Dermis microvascular lymphatic vessel endothelial cell (primary cell): Measurements from ENCODE around the gene SCGB1A1. TPM values are rescaled to one million over a fixed set of nuclear protein-coding genes. Genes with fewer than 3 reads are reported as not detected.

Source experiments
- DNase-seq, 2 donors: peaks; one replicate each; pipeline versions ENCODE4 v3.0.0 to v3.0.0-alpha.2; 2010; ENCODE audit warnings: low read depth in 2 of 2
- total RNA-seq: library from RNA; depleted of rRNA; stranded (reverse); fragments of >200 nt; gene quantifications from 2 replicates; pipeline ENCODE4 v1.2.1, GENCODE V29; 2014

SCGB1A1 gene
- total RNA-seq, 1 donor from 2014 or later, result not detected

DNA sequence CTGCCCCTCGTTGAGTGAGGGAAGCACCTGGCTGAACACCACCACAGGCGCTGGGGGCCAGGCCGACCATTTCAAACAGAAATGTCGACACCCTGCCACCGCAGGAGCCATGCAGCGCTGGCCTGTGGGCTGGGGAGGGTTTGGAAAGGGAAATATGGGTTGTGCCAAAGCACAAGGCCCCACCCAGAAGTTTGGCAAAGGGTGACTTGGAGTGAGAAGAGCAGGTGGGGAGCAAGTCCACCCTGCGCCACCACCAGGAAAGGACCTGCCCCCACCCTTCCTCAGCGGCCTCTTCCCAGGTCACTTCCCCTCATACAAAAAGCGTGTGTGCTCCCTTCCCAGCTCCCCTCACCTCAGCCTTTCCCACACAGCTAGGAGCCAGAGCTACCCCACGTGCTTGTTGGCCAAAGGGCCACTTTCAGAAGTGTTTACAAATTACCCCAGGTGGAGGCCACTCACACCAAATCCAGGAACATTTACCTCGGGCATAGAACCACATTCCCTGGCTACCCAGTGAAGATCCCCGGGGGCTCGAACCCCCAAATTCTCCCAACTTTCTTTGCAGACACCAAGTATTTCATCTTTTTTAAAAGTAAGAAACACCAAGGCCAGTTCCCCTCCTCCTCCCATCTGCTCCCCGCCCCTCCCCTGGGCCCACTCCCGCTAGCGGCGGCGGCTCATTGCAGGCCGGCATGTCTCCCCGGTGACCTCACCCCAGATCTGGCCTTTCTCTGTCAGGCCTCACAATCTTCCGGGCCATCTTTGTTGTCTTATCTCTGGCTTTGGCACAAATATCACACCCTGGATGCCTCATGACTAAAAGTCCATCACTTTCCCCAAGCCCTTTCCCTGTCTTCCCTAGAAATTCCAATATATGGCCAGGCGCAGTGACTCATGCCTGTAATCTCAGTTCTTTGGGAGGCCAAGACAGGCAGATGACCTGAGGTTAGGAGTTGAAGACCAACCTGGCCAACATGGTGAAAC is 20.5 kb upstream of the SCGB1A1 start:
- DNase-seq, result no peak

DNA sequence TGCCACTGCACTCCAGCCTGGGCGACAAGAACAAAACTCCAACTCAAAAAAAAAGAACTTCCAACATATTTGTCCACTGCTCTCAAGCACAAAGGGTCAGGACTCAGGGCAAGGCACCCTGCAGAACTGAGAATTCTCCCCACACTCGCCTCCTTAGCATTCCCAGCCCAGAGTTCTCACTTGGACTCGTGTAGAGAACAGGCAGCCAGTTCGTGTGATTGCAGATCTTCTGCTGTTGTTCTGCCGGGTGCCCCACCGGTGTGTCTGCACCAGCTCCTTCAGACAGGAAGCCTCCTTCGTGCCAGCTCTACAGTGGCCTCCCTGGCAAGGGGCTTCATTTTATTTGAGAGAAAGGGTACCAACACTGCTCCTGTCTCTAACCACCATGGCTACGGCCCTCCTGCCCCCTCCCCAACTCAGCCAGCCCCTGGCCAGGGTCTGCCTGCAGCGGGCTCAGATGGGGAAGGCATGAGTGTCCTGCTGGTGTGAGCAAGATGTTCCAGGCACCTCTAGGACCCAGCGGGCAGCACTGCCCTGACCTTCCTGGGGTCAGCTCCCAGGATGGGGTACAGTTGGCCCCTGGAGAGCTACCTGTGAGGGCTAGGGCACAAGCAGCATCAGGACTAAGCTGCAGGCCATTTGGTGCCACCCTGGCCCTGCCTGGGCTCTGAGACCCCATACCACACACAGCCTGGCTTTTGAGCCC is 19.5 kb upstream of the SCGB1A1 start:
- DNase-seq, result no peak

DNA sequence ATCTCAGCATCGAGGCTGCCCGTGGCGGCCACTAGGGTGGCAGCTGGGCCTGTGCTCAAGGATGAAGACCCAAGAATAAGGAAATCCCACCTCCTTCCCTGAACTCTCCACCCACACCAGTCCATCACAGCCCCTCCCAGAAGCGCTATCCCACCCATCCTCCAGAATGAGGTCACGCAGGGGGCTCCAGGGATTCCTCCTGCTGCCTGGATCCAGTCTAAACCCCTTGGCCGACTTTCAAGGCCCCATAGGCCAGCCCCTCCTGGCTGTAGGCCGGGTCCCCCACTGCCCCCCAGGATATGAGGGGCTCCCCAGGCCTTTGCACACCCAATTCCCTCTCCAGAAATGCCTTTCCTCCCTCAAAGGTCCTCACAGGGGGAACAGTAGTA is 19.0 kb upstream of the SCGB1A1 start:
- DNase-seq, result no peak

DNA sequence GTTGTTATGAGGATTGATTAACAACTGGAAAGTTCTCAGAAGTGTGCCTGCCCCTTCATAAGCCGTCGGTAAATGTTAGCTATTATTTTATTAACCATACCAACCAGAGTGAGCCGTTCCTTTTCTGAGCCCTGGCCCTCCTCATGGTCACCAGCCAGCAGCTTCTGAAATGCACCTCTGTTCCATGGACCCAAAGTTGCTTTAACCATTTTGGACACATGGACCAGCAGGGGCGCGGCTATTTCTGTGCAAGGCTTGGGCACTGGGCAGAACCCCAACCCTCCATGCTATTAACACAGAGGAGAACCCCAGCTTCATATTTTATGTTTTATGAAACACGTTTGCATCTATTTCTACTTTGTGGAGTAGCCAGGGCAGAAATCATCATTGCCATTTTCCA is 18.6 kb upstream of the SCGB1A1 start:
- no peak for DNase-seq

DNA sequence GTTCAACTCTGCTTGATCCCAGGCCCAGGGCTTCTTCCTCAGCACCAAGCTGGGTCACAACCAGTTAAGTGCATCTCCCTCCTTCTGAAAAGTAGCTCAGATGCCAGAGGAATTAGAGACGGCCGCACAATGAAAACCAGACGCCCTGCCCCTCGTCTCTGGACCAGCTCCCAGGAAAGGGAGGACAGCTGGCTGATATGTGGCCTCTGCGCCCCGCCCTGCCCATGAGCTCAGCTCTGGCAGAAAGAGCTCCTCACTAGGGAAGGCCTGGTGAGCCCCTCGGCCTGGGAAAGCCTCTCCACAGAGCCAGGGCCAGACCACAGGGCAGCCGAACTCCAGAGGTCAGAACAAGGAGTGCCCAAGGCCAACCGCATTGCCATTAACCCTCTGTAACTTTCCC is 18.1 kb upstream of the SCGB1A1 start:
- no peak for DNase-seq

DNA sequence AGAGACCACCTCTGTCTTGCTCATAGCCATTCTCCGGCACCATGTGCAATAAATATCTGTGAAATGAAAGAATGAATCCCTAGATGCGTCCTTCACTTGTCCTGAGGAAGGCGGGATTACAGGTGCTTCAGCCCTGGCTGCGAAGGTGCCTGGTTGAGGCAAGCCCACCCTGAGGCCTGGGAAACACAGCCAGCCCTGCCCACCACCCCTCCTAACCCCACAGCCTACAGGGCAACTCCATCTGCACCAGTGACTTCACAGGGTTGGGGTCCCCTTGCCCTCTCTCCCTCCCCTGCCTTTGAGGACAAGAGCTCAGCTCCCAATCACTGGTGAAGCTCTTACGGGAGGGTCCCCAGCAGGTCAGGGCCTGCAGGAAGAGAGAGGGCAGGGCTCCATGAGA is 17.5 kb upstream of the SCGB1A1 start:
- DNase-seq, result no peak

DNA sequence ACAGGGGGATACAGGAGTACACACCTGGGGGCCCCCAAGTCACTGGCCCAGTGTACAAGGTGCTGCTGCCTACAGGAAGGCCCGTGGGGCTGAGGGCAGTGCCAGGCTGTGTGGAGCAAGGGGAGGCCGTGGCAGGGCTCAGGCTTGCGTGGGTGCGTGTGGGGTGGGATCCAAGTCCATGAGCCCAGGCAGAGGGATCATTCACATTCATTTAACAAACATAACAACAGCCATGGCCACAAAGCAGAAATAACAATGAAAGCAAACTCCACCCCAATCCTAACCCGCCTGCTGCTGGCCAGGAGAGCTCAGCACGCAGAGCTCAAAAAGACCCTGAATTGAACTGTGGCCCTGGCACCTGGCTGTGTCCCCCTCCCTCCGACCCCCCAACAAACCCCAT is 17.0 kb upstream of the SCGB1A1 start:
- no peak for DNase-seq

DNA sequence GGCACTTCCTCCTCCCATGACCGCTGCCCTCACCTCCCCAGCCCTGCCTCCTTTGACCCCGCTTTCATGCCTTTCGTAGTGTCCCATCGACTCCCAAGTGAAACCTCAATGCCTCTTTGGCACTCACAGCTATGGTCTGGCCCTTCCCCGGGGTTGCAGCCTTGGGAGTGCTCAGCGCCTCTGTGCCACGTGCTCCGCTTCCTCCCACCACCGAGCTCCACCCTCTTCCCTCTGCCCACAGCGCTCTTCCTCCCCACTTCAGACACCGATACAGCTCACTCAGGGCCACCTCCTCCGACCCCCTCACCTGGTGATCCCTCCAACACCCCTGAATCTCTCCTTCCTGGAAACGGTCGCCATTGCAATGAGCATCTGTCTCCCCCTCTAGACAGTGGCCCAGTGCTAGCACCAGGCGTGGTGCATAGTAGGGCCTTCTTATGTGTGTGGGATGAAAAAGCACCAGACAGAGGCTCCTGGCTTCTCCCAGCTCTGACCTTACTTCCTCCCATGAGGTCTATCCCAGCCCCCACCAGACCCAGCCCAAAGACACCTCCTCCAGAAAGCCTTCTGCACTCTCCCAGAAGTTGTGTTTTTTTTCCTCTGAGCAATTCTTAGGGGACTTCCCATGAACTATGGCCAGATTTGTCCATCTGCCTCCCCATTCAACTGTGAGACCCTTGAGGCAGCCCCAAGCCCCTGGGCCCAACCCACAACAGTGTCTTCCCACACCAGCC is 16.4 kb upstream of the SCGB1A1 start:
- DNase-seq, result no peak

DNA sequence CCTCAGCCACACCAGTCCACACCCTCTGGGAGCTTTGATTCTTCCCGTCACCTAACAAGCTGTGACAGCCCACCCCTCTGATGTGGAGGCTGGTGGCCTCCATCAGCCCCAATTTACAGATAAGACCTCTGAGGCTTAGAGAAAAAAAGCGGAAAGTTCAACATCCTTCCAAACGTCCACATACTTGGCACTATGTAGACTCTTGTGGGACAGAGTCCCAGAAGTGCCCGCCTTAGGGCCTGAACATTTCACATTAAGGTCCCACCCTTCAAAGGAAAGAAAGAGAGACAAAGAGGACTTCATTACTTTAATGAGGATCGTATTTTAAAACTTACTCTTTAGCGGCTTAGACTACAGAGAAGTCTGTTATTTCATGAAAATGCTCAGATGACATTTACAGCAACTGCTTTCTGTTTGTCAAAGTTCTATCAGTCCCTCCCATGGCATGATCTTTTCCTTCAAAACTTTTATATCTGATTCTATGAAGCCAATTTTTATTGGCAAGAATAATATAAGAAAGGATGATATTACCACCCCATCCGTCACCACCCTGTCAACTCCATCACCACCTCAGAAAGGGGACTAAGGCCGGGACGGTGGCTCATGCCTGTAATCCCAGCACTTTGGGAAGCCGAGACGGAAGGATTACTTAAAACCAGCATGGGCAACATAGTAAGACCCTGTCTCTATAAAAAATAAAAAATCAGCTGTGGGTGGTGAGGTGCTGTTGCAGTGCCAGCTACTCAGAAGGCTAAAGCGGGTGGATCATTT is 15.7 kb upstream of the SCGB1A1 start:
- DNase-seq, result no peak

DNA sequence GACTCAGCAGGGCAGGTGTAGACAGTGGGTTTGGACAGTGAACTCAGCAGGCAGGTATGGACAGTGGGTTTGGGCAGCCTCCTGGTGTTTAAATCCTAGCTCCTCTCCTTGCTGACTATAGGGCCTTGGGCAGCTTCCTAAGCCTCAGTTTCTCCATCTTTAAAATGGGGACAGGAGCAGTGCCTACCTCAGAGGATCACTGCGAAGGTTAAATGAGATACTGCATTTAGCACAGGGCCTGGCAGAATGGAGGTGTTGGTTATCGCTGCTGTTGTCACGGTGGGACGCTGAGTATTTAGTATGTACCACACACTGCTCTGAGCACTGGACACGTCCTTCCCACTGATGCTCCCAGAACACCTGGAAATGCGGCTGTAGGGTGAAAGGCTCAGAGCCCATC is 14.4 kb upstream of the SCGB1A1 start:
- DNase-seq, result no peak

DNA sequence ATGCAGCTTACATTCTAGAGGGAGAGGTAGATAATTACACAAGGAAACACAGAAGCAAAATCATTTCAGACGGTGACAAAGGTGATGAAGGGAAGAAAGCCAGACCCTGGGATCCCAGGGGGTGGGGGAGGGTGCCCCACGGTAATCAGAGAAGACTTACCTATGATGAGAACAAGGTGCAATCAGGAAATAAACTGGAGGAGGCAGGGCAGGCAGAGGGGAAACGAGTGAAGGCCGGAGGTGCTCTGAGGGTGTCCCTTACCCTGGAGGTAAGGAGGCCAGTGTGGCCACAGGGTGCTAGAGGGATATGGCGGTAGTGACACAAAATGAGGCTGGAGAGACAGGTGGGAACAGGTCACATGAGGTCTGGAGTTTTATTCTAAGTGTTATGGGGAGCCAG is 13.9 kb upstream of the SCGB1A1 start:
- no peak for DNase-seq

DNA sequence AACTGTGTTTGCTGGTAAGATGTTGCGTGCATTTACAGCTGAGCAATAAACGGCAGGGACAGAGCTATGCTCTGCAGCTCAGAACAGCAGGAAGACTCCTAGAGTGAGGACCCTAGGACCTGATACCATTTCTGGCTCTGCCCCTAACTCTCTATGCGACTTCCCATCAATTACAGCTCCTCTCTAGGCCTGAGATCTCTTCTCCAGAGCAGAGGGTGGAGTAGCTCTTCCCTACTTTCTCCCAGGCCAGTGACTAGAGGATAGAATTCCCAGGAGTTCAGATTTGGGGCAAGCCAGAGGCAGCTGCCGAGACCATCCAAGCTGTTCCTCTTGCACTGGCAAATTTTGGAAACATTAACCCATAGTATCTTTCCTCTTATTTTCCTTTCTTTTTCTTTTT is 12.8 kb upstream of the SCGB1A1 start:
- no peak for DNase-seq

DNA sequence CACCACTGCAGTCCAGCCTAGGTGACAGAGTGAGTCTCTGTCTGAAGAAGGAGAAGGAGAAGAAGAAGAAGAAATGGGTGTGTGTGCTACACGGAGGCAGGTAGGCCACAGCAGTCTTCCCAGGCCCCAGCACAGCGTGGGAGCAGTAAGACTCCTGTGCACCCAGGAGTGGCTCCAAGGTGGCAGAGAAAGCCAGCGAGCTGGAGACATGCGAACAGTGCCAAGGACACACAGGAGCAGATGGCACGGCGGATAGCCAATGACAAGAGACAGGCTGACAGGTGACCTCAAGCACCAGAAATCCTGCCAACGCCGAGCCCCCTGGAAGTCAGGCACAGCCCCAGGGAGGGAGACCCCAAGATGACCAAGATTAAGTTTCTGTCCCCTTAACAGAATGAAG is 9.0 kb upstream of the SCGB1A1 start:
- no peak for DNase-seq

DNA sequence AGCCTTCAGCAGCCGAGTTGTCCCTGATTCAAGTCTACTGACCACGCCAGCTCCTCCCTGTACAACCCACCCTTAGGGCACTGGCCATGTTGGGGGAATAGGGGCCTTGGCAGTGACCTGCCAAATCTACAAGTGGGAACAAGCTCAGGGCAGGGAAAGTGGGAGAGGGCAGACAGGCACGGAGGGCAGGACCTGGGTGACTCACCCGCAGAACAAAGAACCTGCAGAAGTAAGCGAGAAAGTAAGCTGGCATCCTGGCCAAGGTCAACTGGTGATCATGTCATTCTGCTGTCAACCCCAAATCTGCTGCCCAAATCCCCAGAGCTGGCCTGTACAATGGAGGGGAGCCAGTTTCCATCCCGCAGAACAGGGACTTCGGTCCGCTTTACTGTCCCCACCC is 7.9 kb upstream of the SCGB1A1 start:
- no peak for DNase-seq

DNA sequence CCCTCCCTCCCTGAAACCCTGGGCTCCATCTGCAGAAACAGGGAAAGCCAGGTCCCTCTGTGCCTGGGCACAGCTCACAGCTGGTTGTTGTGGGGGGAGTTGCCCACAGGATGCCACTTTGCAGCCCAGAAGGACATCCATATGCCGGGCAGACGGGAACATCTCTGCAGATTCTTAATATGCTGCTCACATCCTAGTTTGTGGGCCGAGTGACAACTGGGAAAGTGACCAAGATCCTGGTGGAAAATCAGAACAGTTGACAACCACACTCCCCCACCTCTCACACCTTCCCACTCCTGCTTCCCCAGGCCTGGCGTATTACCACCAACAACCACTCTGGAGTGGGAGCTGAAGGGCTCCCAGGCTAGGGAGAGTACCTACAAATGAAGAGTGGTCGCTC is 7.3 kb upstream of the SCGB1A1 start:
- DNase-seq, result no peak

DNA sequence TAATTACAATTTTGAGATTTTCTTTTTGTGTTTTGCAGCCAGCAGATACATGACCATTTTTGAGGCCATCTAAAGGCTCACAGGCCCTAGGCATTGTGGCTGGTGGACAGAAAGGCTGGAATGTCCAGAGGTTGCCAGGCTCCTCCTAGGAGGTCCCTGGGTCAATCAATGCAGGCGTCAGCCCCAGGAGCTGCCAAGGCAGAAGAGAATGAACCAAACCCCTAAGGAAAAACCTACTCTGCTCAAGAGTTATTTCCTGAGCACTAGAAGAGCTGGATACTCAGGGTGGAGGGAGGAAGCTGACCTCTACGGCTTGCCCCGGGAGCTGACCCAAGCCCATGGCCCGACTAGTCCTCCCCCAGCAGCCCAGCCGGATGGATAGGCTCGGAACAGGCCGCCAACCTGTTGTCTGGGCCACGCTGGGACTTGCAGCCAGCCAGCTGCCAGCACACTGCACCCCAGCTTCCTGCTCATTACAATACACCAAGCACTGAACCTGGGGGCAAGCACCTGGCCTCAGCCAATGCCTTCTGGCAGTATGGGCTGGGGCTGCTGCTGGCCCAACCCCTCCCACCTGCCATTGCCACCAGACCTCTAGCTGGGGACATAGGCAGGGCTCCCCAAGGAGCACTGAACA is 5.7 kb upstream of the SCGB1A1 start:
- no peak for DNase-seq

DNA sequence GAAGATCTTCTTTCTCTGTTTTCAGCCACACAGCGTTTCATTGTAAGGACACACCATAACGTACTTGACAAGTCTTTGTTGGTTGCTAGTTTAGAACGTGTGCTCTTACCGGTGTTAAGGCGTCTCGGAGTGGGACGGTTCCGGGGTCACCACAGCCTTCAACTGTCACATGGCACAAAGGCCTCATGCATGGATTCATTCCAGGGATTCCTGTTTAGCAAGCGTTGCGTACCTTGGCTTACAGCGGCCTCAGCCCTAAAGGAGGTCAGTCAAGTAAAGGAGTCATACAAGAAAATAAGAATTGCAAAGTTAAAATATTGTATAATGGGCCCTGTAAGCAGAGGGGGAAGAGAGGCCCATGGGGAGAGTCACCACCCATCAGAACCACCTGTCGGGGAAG is 2.2 kb upstream of the SCGB1A1 start:
- DNase-seq, result no peak

DNA sequence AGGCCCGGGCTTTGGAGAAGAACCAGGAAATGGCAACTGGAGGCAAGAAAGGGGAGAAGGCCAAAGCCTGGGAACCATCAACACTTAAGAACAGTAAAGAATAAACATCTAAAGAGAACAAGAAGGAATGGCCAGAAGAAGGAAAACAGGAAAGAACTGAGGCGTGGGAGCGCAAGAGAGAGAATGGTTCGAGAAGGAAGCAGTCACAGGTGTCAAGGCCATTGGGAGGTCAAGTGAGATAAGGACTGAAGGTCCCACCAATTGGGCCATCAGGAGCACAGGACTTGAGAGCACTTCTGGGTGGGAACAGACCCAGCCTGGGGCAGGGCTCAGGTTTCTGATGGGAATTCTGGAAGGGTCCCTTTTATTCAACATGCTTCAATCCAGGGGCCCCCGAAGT is 697 bp upstream of the SCGB1A1 start:
- no peak for DNase-seq

DNA sequence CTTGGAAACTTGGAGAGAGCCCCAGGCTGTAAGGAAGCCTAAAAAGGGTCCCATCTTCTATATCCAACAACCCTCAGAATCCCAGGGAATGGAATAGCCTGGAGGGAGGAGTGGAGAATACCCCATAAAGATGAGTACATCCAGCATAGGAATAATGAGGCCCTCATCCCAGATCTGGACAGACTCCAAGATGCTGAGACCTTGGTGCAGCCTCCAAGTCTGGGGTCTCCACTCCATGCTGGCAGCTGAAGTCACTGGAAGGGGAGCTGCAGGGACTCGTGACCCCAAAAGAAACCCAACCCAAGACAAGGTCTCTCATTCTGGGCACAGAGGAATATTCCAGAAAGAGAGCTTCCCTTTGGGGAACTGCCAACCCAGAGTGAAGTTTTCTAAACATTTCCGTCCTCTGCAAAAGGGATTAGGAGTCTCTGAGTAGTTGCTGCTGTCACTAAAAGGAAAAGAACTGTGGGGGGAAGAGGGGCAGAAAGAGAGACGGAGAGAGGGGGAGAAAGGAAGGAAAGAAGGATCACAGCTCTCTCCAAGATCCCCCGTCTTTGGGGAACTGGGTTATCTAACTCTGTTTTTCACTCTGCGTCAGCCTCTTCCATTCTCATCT is 589 bp downstream of the SCGB1A1 start:
- DNase-seq, result no peak

DNA sequence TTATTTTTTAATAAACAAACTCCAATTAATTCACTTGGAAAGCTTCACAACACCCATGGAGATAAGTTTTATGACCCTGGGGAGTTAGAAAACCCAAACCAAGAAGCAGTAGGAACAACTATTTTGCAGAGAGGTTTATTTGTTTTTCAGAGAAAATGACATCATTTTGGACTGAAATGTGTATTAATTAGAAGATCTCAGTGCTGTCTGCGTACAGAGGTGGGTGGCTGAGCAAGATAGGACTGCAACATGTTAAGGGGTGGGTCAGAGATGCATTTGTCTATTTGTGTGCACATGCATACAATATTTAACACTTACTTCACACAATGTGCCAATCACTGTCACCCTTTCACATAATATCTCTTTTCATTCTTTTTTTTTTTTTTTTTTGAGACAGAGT is 1.1 kb downstream of the SCGB1A1 start:
- DNase-seq, result no peak

DNA sequence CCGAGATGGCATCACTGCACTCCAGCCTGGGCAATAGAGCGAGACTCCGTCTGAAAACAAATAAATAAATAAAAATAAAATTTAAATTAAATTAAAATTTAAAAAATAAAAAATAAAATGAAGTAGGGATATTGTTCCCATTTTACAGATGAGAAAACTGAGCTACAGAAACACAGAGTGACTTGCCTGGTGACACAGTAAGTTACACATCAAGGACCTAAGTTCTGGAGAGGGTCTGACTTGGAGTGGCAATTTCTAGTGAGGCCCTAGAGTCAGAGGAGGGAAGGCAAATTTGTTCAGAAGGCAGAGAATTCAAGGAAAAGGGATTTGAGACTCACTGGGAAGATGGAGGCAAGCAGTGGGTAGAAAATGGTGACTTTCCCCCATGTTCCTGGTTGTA is 2.0 kb downstream of the SCGB1A1 start:
- DNase-seq, result no peak
